ENCODE results near the gene UPB1.

DNA sequence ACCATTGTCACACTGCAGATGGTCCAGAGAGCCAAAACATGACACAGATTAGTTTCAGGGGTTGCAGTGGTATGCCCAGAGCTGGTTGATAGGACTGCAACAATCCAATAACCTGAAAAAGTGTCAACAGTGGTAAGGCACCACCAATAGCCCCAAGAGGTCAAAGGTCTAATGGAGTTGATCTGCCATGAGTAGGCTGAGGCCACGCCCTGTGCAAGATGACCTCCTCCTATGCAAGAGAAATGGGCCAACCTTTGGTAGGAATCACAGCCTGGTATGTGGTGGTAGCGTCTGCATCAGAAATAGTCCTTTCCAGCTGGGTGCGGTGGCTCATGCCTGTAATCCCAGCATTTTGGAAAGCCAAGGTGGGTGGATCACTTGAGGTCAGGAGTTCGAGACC is 40.2 kb downstream of the UPB1 start:
- TF ChIP-seq, protein P1, sequence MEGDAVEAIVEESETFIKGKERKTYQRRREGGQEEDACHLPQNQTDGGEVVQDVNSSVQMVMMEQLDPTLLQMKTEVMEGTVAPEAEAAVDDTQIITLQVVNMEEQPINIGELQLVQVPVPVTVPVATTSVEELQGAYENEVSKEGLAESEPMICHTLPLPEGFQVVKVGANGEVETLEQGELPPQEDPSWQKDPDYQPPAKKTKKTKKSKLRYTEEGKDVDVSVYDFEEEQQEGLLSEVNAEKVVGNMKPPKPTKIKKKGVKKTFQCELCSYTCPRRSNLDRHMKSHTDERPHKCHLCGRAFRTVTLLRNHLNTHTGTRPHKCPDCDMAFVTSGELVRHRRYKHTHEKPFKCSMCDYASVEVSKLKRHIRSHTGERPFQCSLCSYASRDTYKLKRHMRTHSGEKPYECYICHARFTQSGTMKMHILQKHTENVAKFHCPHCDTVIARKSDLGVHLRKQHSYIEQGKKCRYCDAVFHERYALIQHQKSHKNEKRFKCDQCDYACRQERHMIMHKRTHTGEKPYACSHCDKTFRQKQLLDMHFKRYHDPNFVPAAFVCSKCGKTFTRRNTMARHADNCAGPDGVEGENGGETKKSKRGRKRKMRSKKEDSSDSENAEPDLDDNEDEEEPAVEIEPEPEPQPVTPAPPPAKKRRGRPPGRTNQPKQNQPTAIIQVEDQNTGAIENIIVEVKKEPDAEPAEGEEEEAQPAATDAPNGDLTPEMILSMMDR (IDR thresholded peaks at IDR 0.05): no peak
- no peak for TF ChIP-seq POLR2A (IDR thresholded peaks at IDR 0.05)
